Measurements from ENCODE around the gene EPSTI1. TPM values are rescaled to one million over a fixed set of nuclear protein-coding genes. Genes with fewer than 3 reads are reported as not detected.

EPSTI1 gene
- polyA plus RNA-seq, 3 donors, result 10.7 to 13.7 (median 11.1) TPM

DNA sequence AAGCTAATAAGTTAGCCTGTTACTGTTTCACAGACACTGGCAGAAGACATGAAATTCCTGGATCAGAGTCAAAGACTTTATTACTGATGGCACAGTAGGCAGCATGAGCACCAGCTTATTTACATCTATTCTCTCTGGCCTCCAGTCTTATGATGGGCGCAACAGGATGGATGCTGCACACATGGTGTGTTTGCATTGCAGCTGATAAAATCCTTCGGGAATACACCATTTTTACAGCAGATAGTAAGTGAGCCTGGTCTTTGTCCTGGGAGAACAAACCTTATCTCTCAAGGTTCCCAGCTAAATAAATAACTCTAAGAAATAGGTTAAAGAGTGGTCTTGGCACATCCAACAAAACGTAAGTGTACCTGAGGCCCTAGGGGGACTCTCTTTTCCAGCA lies 16.0 kb downstream of the EPSTI1 start:
- no peak for DNase-seq

- DNase-seq, result no peak
These were observed 18.5 kb downstream of the EPSTI1 start for GRCh38 chr13:42973581-42973980.

DNA sequence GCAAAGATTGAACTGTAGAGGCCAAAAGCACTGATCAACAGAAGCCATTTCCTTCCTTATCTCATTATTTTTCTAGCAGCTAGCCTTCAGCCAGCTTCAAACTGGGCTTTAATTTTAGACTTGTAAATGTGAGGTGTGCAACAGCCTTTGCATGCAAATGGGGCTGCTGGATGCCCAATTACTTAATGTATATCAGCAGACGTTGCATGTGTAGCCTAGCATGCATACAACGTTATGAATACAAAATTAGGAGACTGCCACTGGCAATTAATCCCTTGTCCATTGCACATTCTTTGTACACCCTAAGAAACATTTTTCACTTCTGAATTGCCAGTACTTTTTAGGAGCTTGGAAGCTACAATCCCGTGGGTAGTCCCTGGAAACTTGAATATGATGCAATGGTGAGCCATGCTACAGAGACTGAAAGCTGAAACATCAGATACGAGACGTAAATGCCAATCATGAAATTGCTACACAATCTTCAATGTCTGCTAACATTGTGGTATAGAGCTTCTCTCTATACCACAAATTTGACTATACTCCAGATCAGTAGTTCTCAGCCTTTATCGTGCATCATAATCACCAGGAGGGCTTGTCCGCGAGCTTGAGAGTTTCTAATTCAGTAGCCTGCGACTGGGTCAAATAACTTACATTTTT lies 20.2 kb downstream of the EPSTI1 start:
- DNase-seq, result no peak

DNA sequence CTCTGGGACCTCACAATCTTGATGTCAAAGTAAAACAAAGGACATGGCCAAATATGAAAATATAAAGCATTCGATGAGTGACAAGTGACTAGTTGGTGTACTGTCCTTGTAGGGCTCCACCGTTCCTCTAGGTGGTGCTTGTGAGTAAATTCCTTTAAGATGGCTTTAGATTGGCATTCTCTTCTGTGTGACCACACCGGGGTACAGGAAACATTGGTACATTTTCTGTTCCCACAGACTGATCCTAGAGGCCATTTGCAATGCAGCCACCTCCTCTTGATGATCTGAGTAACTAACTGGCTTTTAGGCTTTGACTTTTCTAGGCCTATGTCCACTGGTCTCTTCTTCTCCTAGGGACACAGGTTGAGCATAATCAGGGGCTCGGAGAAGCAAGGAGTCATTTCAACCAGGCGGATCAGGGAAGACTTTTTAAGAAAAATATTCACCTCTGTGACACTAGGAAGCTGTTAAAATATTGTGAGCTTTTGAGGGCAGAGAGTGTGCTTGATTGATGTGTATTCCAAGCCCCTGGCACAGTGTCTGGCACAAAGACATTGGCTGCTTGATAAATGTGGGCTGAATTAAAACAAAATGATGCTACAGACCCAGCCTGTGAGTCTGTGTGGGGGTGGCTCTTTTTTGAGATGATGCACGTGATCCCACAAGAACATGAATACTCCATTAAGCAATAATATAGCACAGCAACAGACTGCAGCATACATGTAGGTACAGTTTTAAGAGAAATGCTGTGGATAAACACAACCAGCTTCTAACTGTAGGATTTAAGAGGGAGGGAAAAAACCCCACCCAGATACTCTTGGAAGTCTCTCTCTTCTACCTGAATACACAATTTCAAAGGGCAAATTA lies 21.0 kb downstream of the EPSTI1 start:
- no peak for DNase-seq

- peak; percentile 73 for DNase-seq
These were observed 22.4 kb downstream of the EPSTI1 start for GRCh38 chr13:42969565-42970172.

GRCh38 chr13:42968906-42969305 lies 23.1 kb downstream of the EPSTI1 start:
- DNase-seq, result no peak

DNA sequence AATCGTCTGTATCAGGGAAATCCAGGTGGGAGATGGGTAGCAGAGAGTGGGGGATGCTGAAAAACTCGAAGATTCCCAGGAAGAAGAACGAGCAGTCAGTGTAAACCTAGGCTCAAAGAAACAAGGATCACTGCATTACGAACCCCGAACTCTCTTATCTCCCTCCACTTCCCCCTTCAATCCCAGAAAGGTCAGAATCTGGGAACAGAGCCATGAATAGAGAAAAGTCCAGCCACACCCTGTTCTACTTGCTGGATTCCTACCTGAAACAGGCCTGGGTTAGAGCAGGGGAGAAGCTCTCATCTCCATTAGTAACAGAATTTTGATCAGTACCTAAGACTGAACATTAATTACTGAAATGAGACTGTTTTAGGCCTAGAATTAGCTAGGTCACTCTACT lies 24.4 kb downstream of the EPSTI1 start:
- DNase-seq, result no peak

DNA sequence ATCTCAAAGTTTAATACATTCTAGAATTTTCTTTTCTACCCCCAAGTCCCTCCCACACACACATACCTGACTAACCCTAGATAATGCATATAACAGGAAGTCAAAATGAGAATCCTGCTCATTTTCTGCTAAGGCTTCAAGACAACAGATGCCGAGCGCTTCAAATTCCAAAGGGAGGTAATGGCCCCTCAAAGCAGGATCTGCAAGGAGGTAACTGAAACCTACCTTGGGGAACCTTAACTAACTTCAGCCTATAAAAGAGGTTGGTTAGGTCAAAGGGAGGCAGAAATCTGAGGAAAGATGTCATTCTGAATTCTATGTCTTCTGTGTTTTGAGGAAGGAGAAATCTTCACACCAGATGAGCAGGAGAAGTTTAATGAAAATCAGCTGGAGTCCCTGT lies 26.8 kb downstream of the EPSTI1 start:
- DNase-seq, result peak; percentile 23

DNA sequence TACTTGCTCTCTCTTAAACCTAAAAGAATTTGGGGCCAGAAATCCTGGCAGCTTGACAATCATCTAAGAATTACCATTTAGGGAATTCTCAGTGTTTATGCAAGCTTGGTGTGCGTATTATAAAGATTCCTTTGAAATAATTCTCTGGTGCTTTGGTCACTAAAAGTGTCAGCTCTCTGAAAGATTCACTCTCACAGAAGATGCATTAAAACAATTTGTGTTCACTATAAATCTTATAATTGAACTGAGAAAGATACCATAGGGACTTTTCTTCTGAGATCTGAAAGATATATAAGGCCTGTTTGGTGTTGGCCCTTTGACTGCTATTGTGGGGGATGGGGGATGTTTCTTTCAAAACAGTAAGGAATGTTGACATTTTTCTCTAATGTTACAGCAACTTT lies 27.3 kb downstream of the EPSTI1 start:
- peak; percentile 38 for DNase-seq

GRCh38 chr13:42959615-42960014 lies 32.4 kb downstream of the EPSTI1 start:
- DNase-seq, result no peak

GRCh38 chr13:42957881-42958280 lies 34.2 kb downstream of the EPSTI1 start:
- DNase-seq, result no peak

GRCh38 chr13:42950181-42950580 lies 41.9 kb downstream of the EPSTI1 start:
- DNase-seq, result no peak

GRCh38 chr13:42947925-42948324 lies 44.1 kb downstream of the EPSTI1 start:
- DNase-seq, result no peak

- DNase-seq, result no peak
These were observed 45.1 kb downstream of the EPSTI1 start for GRCh38 chr13:42946927-42947326.

- no peak for DNase-seq
These were observed 62.0 kb downstream of the EPSTI1 start for GRCh38 chr13:42929886-42930535.

DNA sequence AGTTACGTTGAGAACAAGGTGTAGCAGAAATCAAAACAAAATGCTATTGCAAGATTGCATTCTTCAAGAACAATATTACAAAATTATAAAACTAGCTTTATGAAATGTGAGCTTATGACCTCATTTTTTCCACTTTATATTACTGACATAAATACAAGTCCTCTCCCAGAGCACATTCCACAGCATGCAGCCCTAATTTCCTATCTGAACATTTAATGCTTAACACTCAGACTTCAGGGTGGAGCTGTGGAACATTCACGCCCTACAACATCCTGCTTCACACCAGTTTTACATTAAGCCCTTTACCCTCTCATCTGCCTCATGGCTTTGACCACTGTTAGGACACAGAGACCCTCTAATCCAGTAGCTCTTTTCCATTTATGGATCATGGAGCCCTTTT lies 65.5 kb downstream of the EPSTI1 start:
- no peak for DNase-seq

DNA sequence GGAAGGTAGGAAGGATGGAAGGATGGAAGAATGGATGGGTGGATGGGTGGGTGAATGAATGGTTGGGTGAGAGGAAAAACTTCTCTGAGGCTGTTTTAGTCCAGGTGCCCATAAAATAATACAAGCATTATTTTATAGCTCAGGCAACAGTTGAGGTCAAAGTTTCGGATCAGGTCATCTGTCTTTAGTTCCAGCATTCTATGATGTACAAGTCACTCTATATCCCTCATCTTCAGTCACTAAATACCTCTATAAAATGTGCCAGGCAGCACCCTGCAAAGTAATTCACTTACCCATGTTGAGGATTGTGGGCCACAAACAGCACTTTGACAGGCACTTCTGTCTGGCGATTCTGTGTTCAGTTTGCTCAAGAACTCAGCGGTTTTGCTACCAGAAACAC lies 66.0 kb downstream of the EPSTI1 start:
- DNase-seq, result no peak

DNA sequence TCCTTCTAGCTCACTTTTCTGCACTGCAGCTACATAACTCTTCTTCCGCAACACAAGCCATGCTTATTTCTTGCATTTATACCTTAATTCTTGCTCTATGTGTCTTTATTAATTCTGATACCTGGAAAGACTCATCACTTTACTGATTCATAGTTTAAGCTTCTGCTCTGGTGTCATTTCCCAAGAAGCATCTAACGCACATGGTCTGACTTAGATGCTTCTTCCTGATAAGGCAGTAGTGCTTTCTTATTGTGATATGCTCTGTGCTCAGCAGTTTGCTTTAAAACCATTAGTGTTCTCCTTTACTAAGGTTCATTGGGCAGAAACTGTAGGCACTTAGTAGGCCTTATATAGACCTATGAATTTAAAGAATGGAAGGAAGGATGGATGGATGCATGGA lies 66.4 kb downstream of the EPSTI1 start:
- no peak for DNase-seq

GRCh38 chr13:42924344-42924743 lies 67.7 kb downstream of the EPSTI1 start:
- DNase-seq, result no peak

GRCh38 chr13:42907745-42908144 lies 84.3 kb downstream of the EPSTI1 start:
- no peak for DNase-seq

DNA sequence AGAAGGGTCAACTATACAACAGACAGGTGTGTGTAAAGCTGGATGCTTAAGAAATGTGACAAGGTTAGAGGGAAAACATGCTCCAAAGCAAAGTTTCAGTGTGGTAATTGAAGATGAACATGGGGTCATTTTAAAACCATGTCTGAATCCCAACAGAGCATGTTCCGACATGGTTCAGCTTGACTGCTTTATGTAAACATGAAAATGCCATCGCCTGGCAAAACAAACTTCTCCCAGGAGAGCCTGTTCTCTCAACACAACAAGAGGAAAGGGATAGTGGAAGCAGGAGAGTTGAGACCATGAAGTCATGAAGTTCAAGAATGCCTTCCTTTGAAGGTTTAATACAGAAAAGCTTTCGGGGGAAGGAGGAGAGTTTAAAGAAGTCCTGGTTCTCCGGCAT lies 85.8 kb downstream of the EPSTI1 start:
- peak; percentile 21 for DNase-seq

GRCh38 chr13:42905579-42905978 lies 86.5 kb downstream of the EPSTI1 start:
- no peak for DNase-seq

GRCh38 chr13:42899266-42899665 lies 92.8 kb downstream of the EPSTI1 start:
- no peak for DNase-seq

Measured in renal pelvis (tissue), 4 donors.